NCI-H2081 treated with DMSO at 0.1 percent for 48 hours (cell line): ENCODE results near the gene SLC4A1.
A peak's percentile ranks its signal among the peaks of the same experiment; 100 is the strongest.

Experiments
- DNase-seq: peaks from one replicate; lab custom pipeline; 2025; lab: John Stamatoyannopoulos, UW

SLC4A1 gene

GRCh38 chr17:44267818-44268490 is at the start of gene SLC4A1:
TSS of gene SLC4A1 (minus strand) at chr17:44268135. CDS start at chr17:44262866, 5,269 bp downstream.
- no peak for DNase-seq

GRCh38 chr17:44317545-44317944 is 49.6 kb upstream of the SLC4A1 start:
- no peak for DNase-seq

GRCh38 chr17:44315760-44316731 is 48.1 kb upstream of the SLC4A1 start:
- DNase-seq = no peak

- DNase-seq = no peak
These were observed 47.1 kb upstream of the SLC4A1 start for GRCh38 chr17:44314869-44315661.

- no peak for DNase-seq
These were observed 46.6 kb upstream of the SLC4A1 start for GRCh38 chr17:44314524-44314868.

- DNase-seq = no peak
These were observed 46.1 kb upstream of the SLC4A1 start for GRCh38 chr17:44314031-44314430.

GRCh38 chr17:44312396-44313104 is 44.6 kb upstream of the SLC4A1 start:
- no peak for DNase-seq

- no peak for DNase-seq
These were observed 43.7 kb upstream of the SLC4A1 start for GRCh38 chr17:44311562-44312181.

- no peak for DNase-seq
These were observed 42.9 kb upstream of the SLC4A1 start for GRCh38 chr17:44310609-44311376.

- DNase-seq = no peak
These were observed 42.3 kb upstream of the SLC4A1 start for GRCh38 chr17:44310188-44310587.

GRCh38 chr17:44309472-44309871 is 41.5 kb upstream of the SLC4A1 start:
- no peak for DNase-seq

- peak; percentile 36 for DNase-seq
These were observed 40.9 kb upstream of the SLC4A1 start for GRCh38 chr17:44308865-44309264.

GRCh38 chr17:44308320-44308818 is 40.4 kb upstream of the SLC4A1 start, which contains the start of gene RUNDC3A:
TSS of gene RUNDC3A (plus strand) at chr17:44308601. CDS start at chr17:44308833, 232 bp downstream.
- DNase-seq = peak; percentile 55

- no peak for DNase-seq
These were observed 39.7 kb upstream of the SLC4A1 start for GRCh38 chr17:44307387-44308186.

- no peak for DNase-seq
These were observed 36.7 kb upstream of the SLC4A1 start for GRCh38 chr17:44304651-44305050.

GRCh38 chr17:44297975-44298374 is 30.0 kb upstream of the SLC4A1 start:
- DNase-seq = no peak

- no peak for DNase-seq
These were observed 25.7 kb upstream of the SLC4A1 start for GRCh38 chr17:44293509-44294226.

- DNase-seq = no peak
These were observed 19.7 kb upstream of the SLC4A1 start for GRCh38 chr17:44287651-44288050.

GRCh38 chr17:44284024-44284400 is 16.1 kb upstream of the SLC4A1 start:
- DNase-seq = no peak
